Stomach smooth muscle (tissue), 2 donors: ENCODE data around the gene IST1.

Source experiments
- H3K27ac ChIP-seq: one replicate; pipeline ENCODE4 v1.7.0; 2013; ENCODE audit warnings: mild to moderate bottlenecking, low read length, inconsistent platforms
- H3K27me3 ChIP-seq, 2 donors: one replicate each; pipeline ENCODE4 v1.7.0; 2013; ENCODE audit warnings: low read length in 2 of 2; ENCODE audit not compliant: insufficient read depth in 2 of 2, control insufficient read depth in 1 of 2
- H3K36me3 ChIP-seq, 2 donors: one replicate each; pipeline ENCODE4 v1.7.0; 2013; ENCODE audit warnings: low read length in 2 of 2; ENCODE audit not compliant: control insufficient read depth in 2 of 2, insufficient read depth in 2 of 2
- H3K4me1 ChIP-seq: one replicate; pipeline ENCODE4 v1.7.0; 2013; ENCODE audit warnings: low read length; ENCODE audit not compliant: control insufficient read depth, insufficient read depth
- H3K4me3 ChIP-seq, 2 donors: one replicate each; pipeline ENCODE4 v1.7.0; 2013; ENCODE audit warnings: low read length in 2 of 2
- H3K9ac ChIP-seq, 2 donors: one replicate each; pipeline ENCODE4 v1.7.0; 2013; ENCODE audit warnings: low read length in 2 of 2, mild to moderate bottlenecking in 1 of 2
- H3K9me3 ChIP-seq, 2 donors: one replicate each; pipeline ENCODE4 v1.7.0; 2013; ENCODE audit warnings: low read length in 2 of 2; ENCODE audit not compliant: control insufficient read depth in 2 of 2
- donor health status: healthy.
- donor health status: Pancreatic carcinoma.

The IST1 gene

DNA sequence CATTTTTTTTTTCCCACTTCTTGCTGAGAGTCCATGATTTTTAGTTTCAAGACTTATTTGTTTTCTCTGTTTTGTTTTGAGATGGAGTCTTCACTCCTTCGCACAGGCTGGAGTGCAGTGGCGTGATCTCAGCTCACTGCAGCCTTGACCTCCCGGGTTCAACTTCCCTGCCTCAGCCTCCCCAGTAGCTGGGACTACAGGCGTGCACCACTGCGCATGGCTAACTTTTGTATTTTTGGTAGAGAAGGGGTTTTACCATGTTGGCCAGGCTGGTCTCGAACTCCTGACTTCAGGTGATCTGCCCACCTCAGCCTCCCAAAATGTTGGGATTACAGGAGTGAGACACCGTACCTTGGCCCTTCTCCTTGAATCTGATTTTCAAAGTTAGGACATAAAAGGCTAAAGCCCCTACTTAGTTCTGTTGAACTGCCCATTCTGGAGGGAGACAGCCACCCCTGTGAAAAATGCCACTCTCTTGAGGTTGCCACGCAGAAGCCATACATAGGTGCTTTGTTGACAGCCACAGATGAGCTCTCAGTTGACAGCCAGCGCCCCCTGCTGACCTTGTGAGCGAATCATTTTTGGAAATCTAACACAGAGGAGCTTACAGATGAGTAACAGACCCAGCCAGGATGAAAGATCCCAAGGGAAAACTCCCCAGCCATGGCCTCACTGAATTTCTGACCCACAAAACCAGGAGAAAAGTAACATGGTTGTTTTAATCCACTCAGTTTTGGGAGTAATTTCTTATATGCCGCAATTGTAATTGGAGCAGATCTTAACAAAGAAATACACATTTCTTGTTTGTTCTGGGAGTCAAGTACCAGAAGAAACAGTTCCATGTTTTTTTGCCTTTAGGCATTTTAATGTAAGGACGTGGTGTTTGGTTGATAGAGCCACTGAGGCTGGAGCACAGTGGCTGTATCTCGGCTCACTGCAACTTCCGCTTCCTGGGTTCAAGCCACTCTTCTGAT is 66.0 kb downstream of the IST1 start:
- Histone ChIP-seq H3K4me3 (no peak overlapping the region), H3K4me1 (no peaks in the 10 kb centered on the region), H3K9me3 (no peaks in the 10 kb centered on the region), H3K36me3 (no peaks in the 10 kb centered on the region), H3K9ac (no peak overlapping the region), H3K27ac (no peak overlapping the region), H3K27me3 (no peaks in the 10 kb centered on the region)

DNA sequence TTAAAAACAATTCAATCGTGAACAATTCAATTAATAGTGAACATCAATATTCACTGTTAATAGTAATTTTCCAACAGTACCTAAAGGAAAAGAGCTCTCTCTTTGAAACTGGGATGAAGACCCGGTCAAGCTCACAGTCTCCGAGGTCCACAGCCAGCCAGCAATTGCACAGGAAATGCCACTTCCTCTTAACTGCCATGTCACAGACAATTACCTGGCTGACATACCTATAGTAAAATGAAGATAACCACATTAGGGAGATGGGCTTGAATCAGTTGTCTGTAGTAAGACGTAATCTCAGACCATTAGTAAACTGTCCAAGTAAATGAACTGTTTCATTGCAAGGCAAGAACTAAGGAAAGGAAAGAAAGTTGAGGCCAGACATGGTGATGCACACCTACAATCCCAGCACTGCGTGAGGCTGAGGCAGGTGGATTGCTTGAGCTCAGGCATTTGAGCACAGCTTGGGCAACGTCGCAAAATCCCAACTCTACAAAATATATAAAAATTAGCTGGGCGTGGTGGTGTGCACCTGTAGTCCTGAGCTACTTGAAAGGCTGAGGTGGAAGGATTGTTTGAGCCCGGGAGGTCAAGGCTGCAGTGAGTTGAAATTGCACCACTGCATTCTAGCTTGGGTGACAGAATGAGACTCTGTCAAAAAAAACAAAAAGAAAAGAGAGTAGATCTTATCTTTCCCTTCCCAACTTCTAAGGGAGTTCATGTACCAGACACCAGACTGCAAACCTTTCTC is 68.0 kb downstream of the IST1 start:
- H3K36me3 ChIP-seq = no peaks in the 10 kb centered on the region
- H3K27me3 ChIP-seq = peaks cover 0 to 2% of the 10 kb centered on the region in 2 donors
- no peaks in the 10 kb centered on the region for H3K9me3 ChIP-seq
- H3K9ac ChIP-seq = no peak overlapping the region
- H3K4me1 ChIP-seq = no peaks in the 10 kb centered on the region
- H3K27ac ChIP-seq = no peak overlapping the region
- H3K4me3 ChIP-seq = no peak overlapping the region

DNA sequence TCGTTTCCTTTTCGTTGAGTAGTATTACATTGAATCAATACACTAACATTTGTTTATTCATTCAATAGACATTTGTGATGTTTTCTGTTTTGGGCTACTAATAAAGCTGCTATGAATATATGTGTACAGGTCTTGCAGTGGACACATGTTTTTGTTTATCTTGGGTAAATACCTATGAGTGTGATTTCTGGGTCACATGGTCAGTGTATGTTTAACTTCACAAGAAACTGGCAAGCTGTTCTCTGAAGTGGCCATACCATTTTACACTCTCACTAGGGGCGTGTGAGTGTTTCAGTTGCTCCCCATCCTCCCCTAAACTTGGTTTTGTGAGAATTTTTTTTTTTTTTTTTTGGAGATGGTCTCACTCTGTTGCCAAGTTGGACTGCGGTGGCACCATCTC is 69.9 kb downstream of the IST1 start:
- Histone ChIP-seq H3K27me3 (peaks cover 0 to 2% of the 10 kb centered on the region in 2 donors), H3K9ac (no peak overlapping the region), H3K27ac (no peak overlapping the region), H3K4me1 (no peaks in the 10 kb centered on the region), H3K4me3 (no peak overlapping the region), H3K9me3 (no peaks in the 10 kb centered on the region), H3K36me3 (no peaks in the 10 kb centered on the region)

DNA sequence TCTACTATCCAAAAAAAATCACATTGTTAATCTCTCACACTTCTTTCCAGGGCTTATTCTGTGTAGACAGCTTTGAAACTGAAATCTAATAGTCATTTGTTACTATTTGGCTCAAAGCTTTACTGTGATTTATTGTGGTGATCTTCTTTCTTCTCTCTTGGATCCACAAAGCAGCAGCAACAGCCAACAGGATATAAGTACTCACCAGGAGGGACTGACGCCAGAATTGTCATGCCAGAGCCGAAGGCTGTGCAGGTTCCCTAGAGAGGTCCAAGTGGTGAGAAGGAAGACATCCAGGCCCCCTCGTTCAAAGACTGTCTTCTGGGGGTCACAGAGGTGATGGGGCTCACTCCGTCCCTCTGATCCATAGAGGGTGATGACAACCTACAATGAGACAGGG is 71.6 kb downstream of the IST1 start:
- Histone ChIP-seq H3K27ac (no peak overlapping the region), H3K36me3 (no peaks in the 10 kb centered on the region), H3K4me3 (no peak overlapping the region), H3K9me3 (no peaks in the 10 kb centered on the region), H3K4me1 (no peaks in the 10 kb centered on the region), H3K9ac (no peak overlapping the region), H3K27me3 (peaks cover 0 to 2% of the 10 kb centered on the region in 2 donors)

DNA sequence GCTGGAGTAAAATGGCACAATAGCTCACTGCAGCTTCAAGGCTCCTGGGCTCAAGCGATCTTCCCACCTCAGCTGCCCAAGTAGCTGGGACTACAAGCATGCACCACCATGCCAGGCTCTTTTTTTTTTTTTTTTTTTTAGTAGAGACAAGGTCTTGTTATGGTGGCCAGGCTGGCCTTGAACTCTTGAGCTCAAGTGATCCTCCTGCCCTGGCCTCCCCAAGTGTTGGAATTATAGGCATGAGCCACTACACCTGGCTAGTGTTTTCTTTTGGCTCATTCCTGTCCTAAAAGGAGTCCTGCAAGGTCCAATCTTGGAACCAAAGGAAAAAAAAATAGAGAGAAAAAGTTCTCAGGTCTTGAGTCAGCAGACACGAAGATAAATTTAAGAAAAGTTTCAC is 74.0 kb downstream of the IST1 start:
- H3K9me3 ChIP-seq = no peaks in the 10 kb centered on the region
- no peaks in the 10 kb centered on the region for H3K4me1 ChIP-seq
- no peak overlapping the region for H3K9ac ChIP-seq
- H3K27me3 ChIP-seq = peaks cover 0 to 2% of the 10 kb centered on the region in 2 donors
- H3K36me3 ChIP-seq = no peaks in the 10 kb centered on the region
- no peak overlapping the region for H3K4me3 ChIP-seq
- H3K27ac ChIP-seq = no peak overlapping the region

DNA sequence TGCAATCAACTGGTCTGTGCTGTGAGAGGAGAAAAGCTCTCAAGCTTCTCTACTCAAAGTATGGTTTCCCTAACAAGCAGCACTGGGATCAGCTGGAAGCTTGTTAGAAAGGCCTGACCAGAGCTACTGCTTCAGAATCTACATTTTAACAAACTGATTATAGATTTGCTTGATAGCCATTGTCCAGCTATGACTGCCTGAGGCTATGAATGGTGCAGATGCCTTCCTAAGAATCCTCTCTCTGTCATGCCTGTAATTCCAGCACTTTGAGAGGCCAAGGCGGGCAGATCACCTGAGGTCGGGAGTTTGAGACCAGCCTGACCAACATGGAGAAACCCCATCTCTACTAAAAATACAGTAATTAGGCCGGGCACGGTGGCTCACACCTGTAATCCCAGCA is 76.2 kb downstream of the IST1 start:
- H3K36me3 ChIP-seq = no peaks in the 10 kb centered on the region
- H3K4me3 ChIP-seq = no peak overlapping the region
- no peaks in the 10 kb centered on the region for H3K4me1 ChIP-seq
- H3K9me3 ChIP-seq = no peaks in the 10 kb centered on the region
- peaks cover 0 to 2% of the 10 kb centered on the region in 2 donors for H3K27me3 ChIP-seq
- H3K27ac ChIP-seq = no peak overlapping the region
- no peak overlapping the region for H3K9ac ChIP-seq

DNA sequence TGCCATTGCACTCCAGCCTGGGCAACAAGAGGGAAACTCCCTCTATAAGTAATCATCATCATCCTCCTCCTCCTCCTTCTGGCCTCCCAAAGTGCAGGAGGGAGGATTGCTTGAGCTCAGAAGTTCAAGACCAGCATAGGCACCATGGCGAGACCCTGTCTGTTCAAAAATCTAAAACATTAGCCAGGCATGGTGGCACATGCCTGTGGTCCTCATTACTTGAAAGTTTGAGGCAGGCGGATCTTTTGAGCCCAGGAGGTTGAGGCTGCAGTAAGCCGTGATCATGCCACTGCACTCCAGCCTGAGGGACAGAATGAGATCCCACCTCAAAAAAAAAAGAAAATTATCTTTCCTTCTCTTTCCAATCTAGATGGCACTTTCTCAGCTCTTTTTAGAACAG is 77.0 kb downstream of the IST1 start:
- Histone ChIP-seq H3K36me3 (no peaks in the 10 kb centered on the region), H3K4me1 (no peaks in the 10 kb centered on the region), H3K27ac (no peak overlapping the region), H3K9me3 (no peaks in the 10 kb centered on the region), H3K9ac (no peak overlapping the region), H3K4me3 (no peak overlapping the region), H3K27me3 (peaks cover 0 to 2% of the 10 kb centered on the region in 2 donors)

DNA sequence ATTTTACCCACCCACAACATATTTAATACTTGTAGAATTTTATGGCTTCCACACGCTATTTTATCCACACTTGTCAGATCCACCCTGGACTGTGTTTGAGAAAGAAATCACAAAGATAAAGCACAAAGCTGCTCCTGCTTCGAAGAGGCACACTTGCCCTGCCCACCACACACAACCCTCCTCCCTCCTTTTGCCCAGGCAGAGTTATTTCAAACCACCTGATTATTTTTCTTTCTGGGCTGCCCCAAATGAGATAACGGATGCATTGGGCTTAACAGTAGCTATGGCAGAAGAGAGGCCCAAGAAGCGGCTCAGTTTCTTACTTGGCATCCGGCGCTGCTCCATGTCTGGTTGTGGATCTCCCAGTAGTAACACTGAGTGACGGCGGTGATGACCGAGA is 77.7 kb downstream of the IST1 start:
- H3K9ac ChIP-seq = no peak overlapping the region
- no peak overlapping the region for H3K27ac ChIP-seq
- H3K9me3 ChIP-seq = no peaks in the 10 kb centered on the region

DNA sequence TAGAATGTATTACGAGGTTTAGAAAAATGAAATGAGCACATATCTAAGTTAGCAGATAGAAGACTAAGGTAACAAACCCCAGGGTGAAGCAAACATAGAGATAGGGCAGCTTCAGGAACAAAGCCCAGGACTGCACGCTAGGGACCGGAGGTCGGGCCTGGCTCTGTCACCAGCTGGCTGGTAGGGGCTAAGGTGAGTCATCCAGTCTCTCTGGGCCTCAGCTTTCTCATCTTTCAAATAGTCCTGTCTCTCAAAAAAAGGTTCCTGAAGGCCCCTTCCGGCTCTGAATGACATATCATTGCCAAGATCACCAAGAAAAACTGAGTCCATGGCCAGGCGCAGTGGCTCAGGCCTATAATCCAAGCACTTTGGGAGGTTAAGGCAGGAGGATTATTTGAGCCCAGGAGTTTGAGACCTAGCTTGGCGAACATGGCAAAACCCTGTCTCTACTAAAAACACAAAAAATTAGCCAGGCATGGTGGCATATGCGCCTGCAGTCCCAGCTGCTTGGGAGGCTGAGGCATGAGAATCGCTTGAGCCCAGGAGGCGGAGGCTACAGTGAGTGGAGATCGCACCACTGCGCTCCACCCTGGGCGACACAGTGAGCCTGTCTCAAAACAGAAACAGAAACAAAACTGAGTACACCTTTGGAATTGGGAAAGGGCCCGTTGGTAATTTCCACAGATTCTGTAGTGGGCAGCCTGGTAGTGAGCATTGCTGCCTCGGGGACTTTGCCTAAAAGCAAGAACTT is 78.9 kb downstream of the IST1 start:
- Histone ChIP-seq H3K4me1 (no peaks in the 10 kb centered on the region), H3K27me3 (no peaks in the 10 kb centered on the region), H3K9ac (no peak overlapping the region), H3K9me3 (no peaks in the 10 kb centered on the region), H3K27ac (no peak overlapping the region), H3K36me3 (no peaks in the 10 kb centered on the region), H3K4me3 (no peak overlapping the region)

More for the DNA sequence above, 77.7 kb downstream of the IST1 start:
- H3K4me3 ChIP-seq = no peak overlapping the region
- H3K36me3 ChIP-seq = no peaks in the 10 kb centered on the region
- no peaks in the 10 kb centered on the region for H3K4me1 ChIP-seq
- peaks cover 0 to under 1% of the 10 kb centered on the region in 2 donors for H3K27me3 ChIP-seq
